ENCODE results near the gene LCP2. TPM values are rescaled to one million over a fixed set of nuclear protein-coding genes. Genes with fewer than 3 reads are reported as not detected.

Gene LCP2
- total RNA-seq, 1 experiment from 2014 or later, result 0.61 TPM

- H3K27me3 ChIP-seq (ENCODE audit: insufficient read depth, low read length), result peaks cover 48% of the 10 kb centered on the region
- no peak overlapping the region for H3K27ac ChIP-seq (ENCODE audit: low read depth, low read length)
- H3K4me2 ChIP-seq (ENCODE audit: low read length), result no peak overlapping the region
- ChIA-PET RAD21 (ENCODE audit: low non-redundant PET in 1 of 2, low total read pairs in 2 of 2, uncharacterized antibody in 2 of 2, unreplicated experiment in 2 of 2) (no interaction called here), POLR2A (no interaction called here), CTCF (no interaction called here)
- ATAC-seq (no peak), DNase-seq (ENCODE audit: low read depth, low spot score) (no peak)
- H3K79me2 ChIP-seq (ENCODE audit: insufficient read depth, low read length), result no peaks in the 10 kb centered on the region
- no peak for TF ChIP-seq ATF3 (IDR thresholded peaks at IDR 0.05)
- no peak for TF ChIP-seq RAD21 (IDR thresholded peaks at IDR 0.05; ENCODE audit: low read depth)
- no peak for TF ChIP-seq POLR2AphosphoS5 (IDR thresholded peaks at IDR 0.05; ENCODE audit: low read depth, low read length)
- TF ChIP-seq CEBPB (IDR thresholded peaks at IDR 0.05; ENCODE audit: low read depth), result no peak
- peaks cover 0 to 11% of the 10 kb centered on the region in 2 experiments; a peak in 1 of 4 replicates for H3K9me3 ChIP-seq (ENCODE audit: control insufficient read depth in 1 of 2, insufficient read depth in 1 of 2, low read depth in 1 of 2, low read length in 2 of 2)
- BruUV-seq (replicated peaks), result no TSS peak
- no peak overlapping the region for H3K9ac ChIP-seq (ENCODE audit: low read length)
- H3K9me2 ChIP-seq (ENCODE audit: insufficient read depth), result no peaks in the 10 kb centered on the region
- intact Hi-C loops (cut with micrococcal nuclease), result no loop called here
- no peaks in the 10 kb centered on the region for H3K4me1 ChIP-seq (ENCODE audit: control insufficient read depth in 1 of 2, insufficient read depth in 2 of 2, low read length in 2 of 2)
- H2AFZ ChIP-seq (ENCODE audit: low read depth, low read length, poor library complexity, severe bottlenecking), result no peak overlapping the region
- no peaks in the 10 kb centered on the region for H3K36me3 ChIP-seq (ENCODE audit: control insufficient read depth in 1 of 2, insufficient read depth in 2 of 2, low read length in 2 of 2)
- no peak overlapping the region for H3K4me3 ChIP-seq (replicated peaks in 1 of 2; ENCODE audit: low read depth in 1 of 2, low read length in 2 of 2)
- no peaks in the 10 kb centered on the region for H4K20me1 ChIP-seq (ENCODE audit: insufficient read depth)
These were observed 12.4 kb downstream of the LCP2 start for GRCh38 chr5:170285181-170285580.

- no peak overlapping the region for H3K9ac ChIP-seq (ENCODE audit: low read length)
- H3K36me3 ChIP-seq (ENCODE audit: control insufficient read depth in 1 of 2, insufficient read depth in 2 of 2, low read length in 2 of 2), result no peaks in the 10 kb centered on the region
- peaks cover 0 to 8% of the 10 kb centered on the region in 2 experiments; a peak in 1 of 4 replicates for H3K9me3 ChIP-seq (ENCODE audit: control insufficient read depth in 1 of 2, insufficient read depth in 1 of 2, low read depth in 1 of 2, low read length in 2 of 2)
- ChIA-PET POLR2A (no interaction called here), RAD21 (ENCODE audit: low non-redundant PET in 1 of 2, low total read pairs in 2 of 2, uncharacterized antibody in 2 of 2, unreplicated experiment in 2 of 2) (no interaction called here), CTCF (no interaction called here)
- TF ChIP-seq CEBPB (IDR thresholded peaks at IDR 0.05; ENCODE audit: low read depth) (no peak), FOSL1 (IDR thresholded peaks at IDR 0.05; ENCODE audit: low read depth) (no peak), ATF3 (IDR thresholded peaks at IDR 0.05) (no peak), EZH2 (IDR thresholded peaks at IDR 0.05) (no peak), EZH2phosphoT487 (IDR thresholded peaks at IDR 0.05; ENCODE audit: borderline replicate concordance) (no peak), CBX3 (IDR thresholded peaks at IDR 0.05; ENCODE audit: low read depth) (no peak), REST (IDR thresholded peaks at IDR 0.05; ENCODE audit: low read depth) (no peak), SP1 (IDR thresholded peaks at IDR 0.05; ENCODE audit: low read depth) (no peak), TCF7L2 (IDR thresholded peaks at IDR 0.05; ENCODE audit: borderline replicate concordance, extremely low read depth, insufficient read depth, insufficient read length) (no peak), YY1 (IDR thresholded peaks at IDR 0.05; ENCODE audit: extremely low read depth, insufficient replicate concordance, low read depth, low read length) (no peak)
- ATAC-seq (no peak), DNase-seq (ENCODE audit: low read depth, low spot score) (no peak)
- H3K27me3 ChIP-seq (ENCODE audit: insufficient read depth, low read length), result peaks cover 40% of the 10 kb centered on the region
- intact Hi-C loops (cut with micrococcal nuclease), result no loop called here
- no peak overlapping the region for H2AFZ ChIP-seq (ENCODE audit: low read depth, low read length, poor library complexity, severe bottlenecking)
- H3K4me1 ChIP-seq (ENCODE audit: control insufficient read depth in 1 of 2, insufficient read depth in 2 of 2, low read length in 2 of 2), result no peaks in the 10 kb centered on the region
- no TSS peak for BruUV-seq (replicated peaks)
- no peak overlapping the region for H3K4me2 ChIP-seq (ENCODE audit: low read length)
- no peaks in the 10 kb centered on the region for H3K9me2 ChIP-seq (ENCODE audit: insufficient read depth)
- H3K27ac ChIP-seq (ENCODE audit: low read depth, low read length), result no peak overlapping the region
- no peaks in the 10 kb centered on the region for H4K20me1 ChIP-seq (ENCODE audit: insufficient read depth)
- no peak overlapping the region for H3K4me3 ChIP-seq (replicated peaks in 1 of 2; ENCODE audit: low read depth in 1 of 2, low read length in 2 of 2)
- no peaks in the 10 kb centered on the region for H3K79me2 ChIP-seq (ENCODE audit: insufficient read depth, low read length)
These were observed 13.3 kb downstream of the LCP2 start for GRCh38 chr5:170284231-170284630.
